Transverse colon (tissue), 4 donors: ENCODE measurements around the gene ADAMTS3. TPM values are rescaled to one million over a fixed set of nuclear protein-coding genes. Genes with fewer than 3 reads are reported as not detected.
A peak's percentile ranks its signal among the peaks of the same experiment; 100 is the strongest.

Experiments
- DNase-seq: peaks from one replicate; pipeline ENCODE4 v3.0.0-alpha.2; 2019
- H3K27ac ChIP-seq, 4 donors: fragments of 200-600 bp; sonication (generic); 2 replicates each; pipeline ENCODE4 v1.5.1; 2016 to 2018; ENCODE audit warnings: inconsistent platforms in 4 of 4
- H3K27me3 ChIP-seq: fragments of 200-600 bp; sonication (generic); 2 replicates; pipeline ENCODE4 v1.5.1; 2017; ENCODE audit warnings: inconsistent platforms
- H3K36me3 ChIP-seq, 4 donors: fragments of 200-600 bp; sonication (generic); 2 replicates each; pipeline ENCODE4 v1.5.1; 2017 to 2019; ENCODE audit warnings: inconsistent platforms in 4 of 4
- H3K4me1 ChIP-seq, 4 donors: fragments of 200-600 bp; sonication (generic); 2 replicates each; pipeline ENCODE4 v1.5.1; 2017 to 2020; ENCODE audit warnings: inconsistent platforms in 4 of 4
- H3K4me3 ChIP-seq, 4 donors: fragments of 200-600 bp; sonication (generic); 1 replicate in 1 of 4; 2 replicates in 3 of 4; pipeline versions ENCODE4 v1.5.1 to v1.6.1; 2017 to 2019; ENCODE audit warnings: inconsistent platforms in 4 of 4
- H3K9me3 ChIP-seq, 2 donors: fragments of 200-600 bp; sonication (generic); 2 replicates each; pipeline ENCODE4 v1.5.1; 2017 to 2019; ENCODE audit warnings: inconsistent platforms in 2 of 2
- EP300 ChIP-seq: sonication (generic); formaldehyde crosslinking; IDR thresholded peaks from one replicate; pipeline ENCODE4 v1.6.1; 2017; ENCODE audit warnings: antibody characterized with exemption, low read depth
- POLR2A ChIP-seq: fragments of 450-650 bp; IDR thresholded peaks from one replicate; pipeline ENCODE4 v1.6.1; 2016; ENCODE audit warnings: antibody characterized with exemption, mild to moderate bottlenecking, moderate library complexity
- POLR2AphosphoS5 ChIP-seq, 3 donors: sonication (generic); formaldehyde crosslinking; IDR thresholded peaks; one replicate each; pipeline ENCODE4 v1.6.1; 2016; ENCODE audit warnings: antibody characterized with exemption in 3 of 3
- WGBS, 2 donors: methylation state at CpG; one replicate each; pipeline ENCODE4 v1.1.5; 2018; ENCODE audit warnings: low coverage in 1 of 2; 5-methylcytosine and 5-hydroxymethylcytosine counted together
- in situ Hi-C, 4 donors: fragments of 200-750 bp; cut with MboI; loops; one replicate each; pipeline versions ENCODE4 v1.15.0 to v1.15.1; 2017; ENCODE audit warnings: low sequenced_read_pairs in 3 of 4, low pct_ligation_motif_present in 1 of 4, low pct_unique_long_range_greater_than_20kb in 1 of 4
- intact Hi-C: fragments of 100-400 bp; cut with DNase I; formaldehyde crosslinking; loops from one replicate; pipeline ENCODE4 v1.15.1; 2023; ENCODE audit warnings: low total_unique reads
- total RNA-seq, 4 donors: library from RNA; depleted of rRNA; stranded (reverse); fragments of >200 nt; gene quantifications; one replicate each; pipeline ENCODE4 v1.1.0, GENCODE V29; 2016
- TF ChIP-seq, protein P1 (sequence below), 5 experiments: fragments of 200-600 bp in 3 of 5; fragments of 450-650 bp in 2 of 5; sonication (generic) in 3 of 5; IDR thresholded peaks; 1 replicate in 2 of 5; 2 replicates in 3 of 5; pipeline ENCODE4 v1.5.1; 2016 to 2017; ENCODE audit warnings: antibody characterized with exemption in 5 of 5, inconsistent platforms in 3 of 5, mild to moderate bottlenecking in 2 of 5, moderate library complexity in 1 of 5

The ADAMTS3 gene
- total RNA-seq: under 1 TPM in 2 of 4 donors, not detected in 2; 0.14 to 0.64 TPM

DNA sequence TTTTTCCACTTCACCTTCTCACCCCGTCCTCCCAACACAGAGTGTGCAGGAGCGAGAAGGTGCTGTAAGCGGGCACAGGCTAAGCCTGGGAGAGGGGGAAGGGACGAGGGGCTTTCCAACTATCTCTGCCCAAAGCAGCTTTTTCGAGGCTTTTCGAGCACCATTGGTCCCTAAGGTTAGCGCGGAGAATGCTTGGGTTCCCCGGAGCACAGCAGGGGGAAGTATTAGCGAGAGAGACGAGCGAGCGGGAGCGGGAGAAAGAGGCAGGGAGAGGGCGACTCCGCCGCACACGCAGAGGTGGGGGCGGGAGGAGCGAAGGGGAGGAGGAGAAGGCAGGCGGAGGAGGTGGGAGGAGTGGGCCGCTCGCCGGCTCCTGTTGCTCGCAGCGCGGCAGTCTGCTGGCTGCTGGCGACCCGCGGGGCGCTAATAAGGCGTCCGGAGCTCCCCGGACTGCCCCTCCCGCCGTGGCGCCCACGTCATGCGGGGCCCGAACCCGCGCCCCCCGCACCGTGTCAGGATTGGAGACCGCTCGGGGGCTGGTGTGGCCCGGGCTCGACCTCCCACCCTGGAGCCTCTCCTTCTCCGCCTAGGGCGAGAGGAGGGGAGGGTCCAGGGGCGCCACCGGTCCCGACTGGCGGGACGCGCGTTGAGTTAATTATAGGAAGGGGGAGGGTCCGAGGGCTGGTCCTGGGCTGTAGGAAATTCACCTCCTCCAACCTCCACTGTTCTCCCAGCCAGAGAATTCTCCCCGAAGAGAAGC, at the start of gene ADAMTS3:
TSS of gene ADAMTS3 (minus strand) at position 263 of the 760 bp plus-strand sequence. CDS start 459 bp downstream, outside the sequence.
- H3K36me3 ChIP-seq: no peaks in the 10 kb centered on the region
- H3K9me3 ChIP-seq: no peaks in the 10 kb centered on the region
- peaks cover 36% of the 10 kb centered on the region for H3K27me3 ChIP-seq
- H3K27ac ChIP-seq: peak within 1 kb of the TSS; percentile 61 to 82 (median 69)
- peak within 1 kb of the TSS; percentile 27 to 59 (median 36) for H3K4me3 ChIP-seq
- TF ChIP-seq, protein P1, sequence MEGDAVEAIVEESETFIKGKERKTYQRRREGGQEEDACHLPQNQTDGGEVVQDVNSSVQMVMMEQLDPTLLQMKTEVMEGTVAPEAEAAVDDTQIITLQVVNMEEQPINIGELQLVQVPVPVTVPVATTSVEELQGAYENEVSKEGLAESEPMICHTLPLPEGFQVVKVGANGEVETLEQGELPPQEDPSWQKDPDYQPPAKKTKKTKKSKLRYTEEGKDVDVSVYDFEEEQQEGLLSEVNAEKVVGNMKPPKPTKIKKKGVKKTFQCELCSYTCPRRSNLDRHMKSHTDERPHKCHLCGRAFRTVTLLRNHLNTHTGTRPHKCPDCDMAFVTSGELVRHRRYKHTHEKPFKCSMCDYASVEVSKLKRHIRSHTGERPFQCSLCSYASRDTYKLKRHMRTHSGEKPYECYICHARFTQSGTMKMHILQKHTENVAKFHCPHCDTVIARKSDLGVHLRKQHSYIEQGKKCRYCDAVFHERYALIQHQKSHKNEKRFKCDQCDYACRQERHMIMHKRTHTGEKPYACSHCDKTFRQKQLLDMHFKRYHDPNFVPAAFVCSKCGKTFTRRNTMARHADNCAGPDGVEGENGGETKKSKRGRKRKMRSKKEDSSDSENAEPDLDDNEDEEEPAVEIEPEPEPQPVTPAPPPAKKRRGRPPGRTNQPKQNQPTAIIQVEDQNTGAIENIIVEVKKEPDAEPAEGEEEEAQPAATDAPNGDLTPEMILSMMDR (IDR thresholded peaks at IDR 0.05): no peak
- no peak for TF ChIP-seq EP300
- no peak for TF ChIP-seq POLR2AphosphoS5 (IDR thresholded peaks at IDR 0.05)
- TF ChIP-seq POLR2A: no peak
- WGBS, 2 donors: 0 to 7% methylated on average over 5 to 32 of the region's 59 CpGs
- in situ Hi-C loops (no loop called here), intact Hi-C loops (loop anchor here (5.0 kb wide), 1 partner anchor 1732 kb away; the partner anchor contains the start of gene GRSF1)
- peaks cover 0 to 23% (median 10%) of the 10 kb centered on the region in 4 donors for H3K4me1 ChIP-seq
- peak; percentile 40 for DNase-seq

DNA sequence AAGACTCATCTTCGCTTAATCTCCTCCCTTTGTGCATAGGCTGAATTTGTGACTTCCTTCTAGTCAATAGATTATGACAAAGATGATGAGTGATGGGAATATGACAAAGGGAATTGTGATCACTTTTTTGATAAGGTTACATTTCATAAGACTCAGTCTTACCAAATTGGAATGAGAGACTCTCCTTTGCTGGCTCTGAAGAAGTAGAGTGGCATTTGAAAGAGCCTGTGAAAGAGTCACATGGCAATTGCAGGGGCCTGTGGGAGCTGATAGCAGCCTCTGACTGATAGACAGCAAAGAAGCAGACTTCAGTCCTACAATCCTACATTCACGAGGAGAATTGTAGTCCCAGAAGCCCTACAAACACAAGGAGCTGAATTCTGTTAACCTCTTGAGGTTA, 44.9 kb upstream of the ADAMTS3 start:
- no peak overlapping the region for H3K4me3 ChIP-seq
- H3K9me3 ChIP-seq: no peaks in the 10 kb centered on the region
- TF ChIP-seq, protein P1 (IDR thresholded peaks at IDR 0.05): no peak
- TF ChIP-seq EP300 (no peak), POLR2AphosphoS5 (IDR thresholded peaks at IDR 0.05) (no peak), POLR2A (no peak)
- no peaks in the 10 kb centered on the region for H3K36me3 ChIP-seq
- H3K4me1 ChIP-seq: no peaks in the 10 kb centered on the region
- intact Hi-C loops: no loop called here
- in situ Hi-C loops: no loop called here
- WGBS, 2 donors: 50 to 62% methylated on average over 2 of the region's 2 CpGs
- no peak for DNase-seq
- H3K27me3 ChIP-seq: no peaks in the 10 kb centered on the region
- no peak overlapping the region for H3K27ac ChIP-seq

DNA sequence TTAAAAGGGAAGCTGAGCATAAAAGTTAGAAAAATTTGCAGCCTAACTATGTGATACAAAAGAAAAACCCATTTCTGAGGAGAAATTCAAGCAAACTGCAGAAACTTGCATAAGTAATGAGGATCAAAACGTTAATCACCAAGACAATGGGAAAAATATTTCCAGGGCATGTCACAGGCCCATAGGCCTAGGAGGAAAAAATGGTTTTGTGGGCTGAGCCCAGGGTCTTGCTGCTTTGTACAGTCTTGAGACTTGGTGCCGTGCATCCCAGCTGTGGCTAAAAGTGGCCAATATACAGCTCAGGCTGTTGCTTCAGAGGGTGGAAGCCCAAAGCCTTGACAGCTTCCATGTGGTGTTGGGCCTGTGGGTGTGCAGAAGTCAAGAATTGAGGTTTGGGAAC, 37.7 kb upstream of the ADAMTS3 start:
- WGBS, 2 donors: 68 to 77% methylated on average over 2 of the region's 2 CpGs
- intact Hi-C loops (no loop called here), in situ Hi-C loops (no loop called here)
- no peaks in the 10 kb centered on the region for H3K36me3 ChIP-seq
- no peaks in the 10 kb centered on the region for H3K27me3 ChIP-seq
- H3K9me3 ChIP-seq: no peaks in the 10 kb centered on the region
- H3K4me3 ChIP-seq: no peak overlapping the region
- H3K27ac ChIP-seq: no peak overlapping the region
- no peaks in the 10 kb centered on the region for H3K4me1 ChIP-seq
- no peak for DNase-seq
- TF ChIP-seq POLR2A (no peak), POLR2AphosphoS5 (IDR thresholded peaks at IDR 0.05) (no peak), EP300 (no peak)
- TF ChIP-seq, protein P1 (IDR thresholded peaks at IDR 0.05): no peak

DNA sequence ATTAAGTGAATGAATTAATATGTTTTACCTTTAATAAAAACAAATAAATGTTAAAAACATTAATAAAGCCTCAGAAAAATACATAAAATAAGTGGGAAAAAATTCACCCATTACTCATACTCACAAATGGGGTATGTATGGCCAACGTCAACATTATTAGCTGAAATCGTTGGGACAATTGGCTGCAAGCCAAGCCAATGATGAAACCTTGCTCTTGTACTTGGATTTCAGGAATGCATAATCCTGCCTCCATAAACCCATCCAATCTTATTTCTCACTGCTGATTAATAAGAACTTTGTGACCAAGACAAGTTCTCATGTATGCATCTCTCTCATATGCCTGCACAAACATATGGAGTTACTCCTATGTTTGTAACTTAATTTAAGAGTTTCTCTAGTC, 35.3 kb upstream of the ADAMTS3 start:
- no peaks in the 10 kb centered on the region for H3K36me3 ChIP-seq
- no peaks in the 10 kb centered on the region for H3K4me1 ChIP-seq
- no peak for TF ChIP-seq POLR2A
- TF ChIP-seq, protein P1 (IDR thresholded peaks at IDR 0.05): no peak
- TF ChIP-seq POLR2AphosphoS5 (IDR thresholded peaks at IDR 0.05): no peak
- no peak for TF ChIP-seq EP300
- no peak overlapping the region for H3K4me3 ChIP-seq
- H3K27me3 ChIP-seq: no peaks in the 10 kb centered on the region
- in situ Hi-C loops: no loop called here
- intact Hi-C loops: no loop called here
- WGBS, 2 donors: 57 to 62% methylated on average over 2 of the region's 2 CpGs
- H3K27ac ChIP-seq: no peak overlapping the region
- no peaks in the 10 kb centered on the region for H3K9me3 ChIP-seq
- no peak for DNase-seq
